ENCODE data around the gene CLEC3B.

CLEC3B gene

DNA sequence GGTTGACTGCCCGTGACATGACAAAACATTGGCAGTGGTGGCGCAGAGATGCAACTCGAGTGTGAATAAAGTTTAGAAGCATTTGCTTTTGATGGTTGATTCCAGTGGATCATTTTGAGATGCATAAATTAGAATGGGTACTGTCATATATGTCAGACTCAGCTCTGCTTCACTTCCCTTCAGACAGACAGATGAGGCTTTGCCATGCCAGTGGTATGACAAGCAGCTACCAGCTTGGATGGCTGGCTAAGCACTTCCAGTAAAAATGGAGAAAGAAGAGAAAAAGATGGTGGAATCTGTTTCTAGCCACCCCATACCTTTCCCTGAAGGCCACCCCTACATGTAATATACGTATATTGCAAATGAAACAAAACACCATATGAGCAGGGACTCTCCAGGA, 13.5 kb upstream of the CLEC3B start:
- no peak for FAIRE-seq
- no peak for DNase-seq (ENCODE audit: insufficient read length, low spot score)
- no peak for TF ChIP-seq POLR2A (IDR thresholded peaks at IDR 0.05; ENCODE audit: low read depth, low read length)
- no peak for TF ChIP-seq POU2F2 (IDR thresholded peaks at IDR 0.05; ENCODE audit: low read depth, low read length)
- no peak for TF ChIP-seq PAX5 (IDR thresholded peaks at IDR 0.05; ENCODE audit: insufficient read depth, low read length, severe bottlenecking)
- TF ChIP-seq SPI1 (IDR thresholded peaks at IDR 0.05; ENCODE audit: low read depth, low read length) = no peak

DNA sequence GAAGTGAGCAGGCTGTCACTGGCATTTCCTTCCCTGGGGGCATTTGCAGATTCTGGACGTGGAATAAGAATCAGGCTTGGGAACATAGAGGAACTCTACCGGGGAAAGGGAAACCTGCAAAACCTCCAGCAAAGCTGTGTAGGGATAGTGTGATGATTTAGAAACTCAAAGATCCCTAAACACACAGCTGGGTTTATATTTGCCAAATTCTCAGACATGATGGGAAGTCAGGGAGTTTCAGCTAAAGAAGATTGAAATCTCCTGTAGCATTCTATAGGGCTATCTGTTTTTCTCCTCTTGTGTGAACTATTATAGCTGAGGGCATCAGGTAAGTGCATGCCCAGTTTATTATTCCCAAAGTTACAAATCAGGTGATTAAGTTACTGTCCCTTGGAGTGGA, 9.2 kb upstream of the CLEC3B start:
- TF ChIP-seq POU2F2 (IDR thresholded peaks at IDR 0.05; ENCODE audit: low read depth, low read length) = no peak
- TF ChIP-seq SPI1 (IDR thresholded peaks at IDR 0.05; ENCODE audit: low read depth, low read length) = no peak
- TF ChIP-seq POLR2AphosphoS5 (IDR thresholded peaks at IDR 0.05; ENCODE audit: low read depth, low read length) = no peak
- TF ChIP-seq POLR2A (IDR thresholded peaks at IDR 0.05; ENCODE audit: low read depth, low read length) = no peak
- FAIRE-seq = no peak
- DNase-seq (ENCODE audit: insufficient read length, low spot score) = no peak

DNA sequence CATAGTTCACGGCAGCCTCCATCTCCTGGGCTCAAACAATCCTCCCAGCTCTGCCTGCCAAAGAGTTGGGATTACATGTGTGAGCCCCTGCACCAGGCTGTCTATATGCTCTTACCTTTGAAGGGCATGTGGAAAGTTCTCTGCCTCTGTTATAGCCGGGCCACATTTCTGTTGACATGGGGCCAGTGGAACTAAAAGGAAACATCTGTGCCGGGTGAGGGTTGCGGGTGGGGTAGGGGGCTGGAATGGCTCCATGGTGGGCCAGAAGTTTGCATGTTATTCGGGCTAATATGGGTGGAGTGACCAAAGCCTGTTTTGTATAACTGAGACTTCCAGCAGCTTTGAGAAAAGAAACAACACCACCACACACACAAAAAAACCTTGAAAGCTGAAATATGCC, 8.3 kb upstream of the CLEC3B start:
- TF ChIP-seq SPI1 (IDR thresholded peaks at IDR 0.05; ENCODE audit: low read depth, low read length) (no peak), POLR2A (IDR thresholded peaks at IDR 0.05; ENCODE audit: low read depth, low read length) (no peak), POLR2AphosphoS5 (IDR thresholded peaks at IDR 0.05; ENCODE audit: low read depth, low read length) (no peak), TAF1 (IDR thresholded peaks at IDR 0.05; ENCODE audit: low read depth, low read length) (no peak), POU2F2 (IDR thresholded peaks at IDR 0.05; ENCODE audit: low read depth, low read length) (no peak), PAX5 (IDR thresholded peaks at IDR 0.05; ENCODE audit: insufficient read depth, low read length, severe bottlenecking) (no peak)
- DNase-seq (ENCODE audit: insufficient read length, low spot score) = no peak
- no peak for FAIRE-seq

DNA sequence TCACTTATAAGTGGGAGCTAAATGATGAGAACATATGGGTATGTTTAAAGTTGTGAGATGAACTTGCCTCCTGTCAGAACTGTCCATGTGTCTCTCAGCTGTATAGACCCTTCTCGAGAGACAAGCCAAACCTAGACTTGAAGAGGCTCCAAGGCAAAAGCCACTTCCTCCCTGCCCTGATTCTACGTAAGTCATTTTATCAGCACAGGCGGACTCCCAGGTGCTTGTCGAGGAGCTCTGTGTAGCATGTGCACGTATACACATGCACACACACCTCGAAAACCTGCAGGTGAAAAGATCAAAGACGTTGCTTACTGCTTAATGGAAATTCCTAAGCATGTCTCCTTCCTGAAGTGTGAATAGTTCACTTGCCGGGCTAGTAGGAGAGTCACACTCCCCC, 5.6 kb upstream of the CLEC3B start:
- no peak for FAIRE-seq
- TF ChIP-seq SPI1 (IDR thresholded peaks at IDR 0.05; ENCODE audit: low read depth, low read length) (no peak), PAX5 (IDR thresholded peaks at IDR 0.05; ENCODE audit: insufficient read depth, low read length, severe bottlenecking) (no peak), TAF1 (IDR thresholded peaks at IDR 0.05; ENCODE audit: low read depth, low read length) (no peak), POU2F2 (IDR thresholded peaks at IDR 0.05; ENCODE audit: low read depth, low read length) (no peak), POLR2AphosphoS5 (IDR thresholded peaks at IDR 0.05; ENCODE audit: low read depth, low read length) (no peak), POLR2A (IDR thresholded peaks at IDR 0.05; ENCODE audit: low read depth, low read length) (no peak)
- no peak for DNase-seq (ENCODE audit: insufficient read length, low spot score)

DNA sequence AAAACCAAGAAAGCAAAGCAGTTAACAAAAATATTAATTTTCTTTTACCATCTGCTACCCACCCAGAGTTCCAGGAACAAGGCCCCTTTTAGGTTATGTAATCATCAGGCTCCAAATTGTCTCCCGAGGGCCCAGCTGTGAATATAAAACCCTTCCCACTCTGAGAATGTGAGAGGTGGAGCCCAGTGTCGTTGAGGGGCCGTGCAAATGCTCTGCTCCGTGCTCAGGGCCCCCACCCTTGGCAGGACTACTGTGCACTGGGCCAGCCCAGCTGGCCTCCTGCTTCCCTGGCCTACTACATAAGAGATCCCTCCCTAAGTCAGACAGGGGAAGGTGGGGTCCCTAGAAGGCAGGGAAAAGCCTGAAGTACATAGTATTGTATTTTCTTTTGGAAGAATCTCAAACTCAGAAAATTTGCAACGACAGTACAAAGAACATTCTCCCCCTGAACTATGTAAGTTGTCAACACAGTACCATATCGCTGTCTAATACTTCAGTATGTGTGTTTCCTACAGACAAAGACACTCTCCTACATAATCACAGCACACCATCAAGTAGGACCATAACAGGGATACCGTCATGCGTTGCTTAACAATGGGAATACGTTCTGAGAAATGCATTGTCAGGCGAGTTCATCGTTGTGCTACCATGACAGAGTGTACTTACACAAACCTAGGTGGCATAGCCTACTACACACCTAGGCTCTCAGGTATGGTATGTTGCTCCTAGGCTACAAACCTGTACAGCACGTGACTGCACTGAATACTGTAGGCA, 4.4 kb upstream of the CLEC3B start:
- DNase-seq (ENCODE audit: insufficient read length, low spot score) (no peak), FAIRE-seq (no peak)
- TF ChIP-seq TAF1 (IDR thresholded peaks at IDR 0.05; ENCODE audit: low read depth, low read length) (no peak), POU2F2 (IDR thresholded peaks at IDR 0.05; ENCODE audit: low read depth, low read length) (no peak), SPI1 (IDR thresholded peaks at IDR 0.05; ENCODE audit: low read depth, low read length) (no peak), POLR2AphosphoS5 (IDR thresholded peaks at IDR 0.05; ENCODE audit: low read depth, low read length) (no peak), PAX5 (IDR thresholded peaks at IDR 0.05; ENCODE audit: insufficient read depth, low read length, severe bottlenecking) (no peak), POLR2A (IDR thresholded peaks at IDR 0.05; ENCODE audit: low read depth, low read length) (no peak)

DNA sequence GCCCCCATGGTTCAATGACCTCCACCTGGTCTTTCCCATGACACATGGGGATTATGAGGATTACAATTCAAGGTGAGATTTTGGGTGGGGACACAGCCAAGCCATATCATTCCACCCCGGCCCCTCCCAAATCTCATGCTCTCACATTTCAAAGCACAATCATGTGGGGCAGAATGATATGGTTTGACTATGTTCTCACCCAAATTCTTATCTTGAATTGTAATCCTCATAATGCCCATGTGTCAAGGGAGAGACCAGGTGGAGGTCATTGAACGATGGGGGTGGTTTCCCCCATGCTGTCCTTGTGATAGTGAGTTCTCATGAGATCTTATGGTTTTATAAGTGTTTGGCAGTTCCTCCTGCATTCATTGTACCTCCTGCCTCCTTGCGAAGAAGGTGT, 2.4 kb upstream of the CLEC3B start:
- FAIRE-seq (no peak), DNase-seq (ENCODE audit: insufficient read length, low spot score) (no peak)
- TF ChIP-seq POLR2AphosphoS5 (IDR thresholded peaks at IDR 0.05; ENCODE audit: low read depth, low read length) = no peak
- no peak for TF ChIP-seq PAX5 (IDR thresholded peaks at IDR 0.05; ENCODE audit: insufficient read depth, low read length, severe bottlenecking)
- no peak for TF ChIP-seq SPI1 (IDR thresholded peaks at IDR 0.05; ENCODE audit: low read depth, low read length)
- no peak for TF ChIP-seq POLR2A (IDR thresholded peaks at IDR 0.05; ENCODE audit: low read depth, low read length)
- no peak for TF ChIP-seq POU2F2 (IDR thresholded peaks at IDR 0.05; ENCODE audit: low read depth, low read length)
- TF ChIP-seq TAF1 (IDR thresholded peaks at IDR 0.05; ENCODE audit: low read depth, low read length) = no peak

DNA sequence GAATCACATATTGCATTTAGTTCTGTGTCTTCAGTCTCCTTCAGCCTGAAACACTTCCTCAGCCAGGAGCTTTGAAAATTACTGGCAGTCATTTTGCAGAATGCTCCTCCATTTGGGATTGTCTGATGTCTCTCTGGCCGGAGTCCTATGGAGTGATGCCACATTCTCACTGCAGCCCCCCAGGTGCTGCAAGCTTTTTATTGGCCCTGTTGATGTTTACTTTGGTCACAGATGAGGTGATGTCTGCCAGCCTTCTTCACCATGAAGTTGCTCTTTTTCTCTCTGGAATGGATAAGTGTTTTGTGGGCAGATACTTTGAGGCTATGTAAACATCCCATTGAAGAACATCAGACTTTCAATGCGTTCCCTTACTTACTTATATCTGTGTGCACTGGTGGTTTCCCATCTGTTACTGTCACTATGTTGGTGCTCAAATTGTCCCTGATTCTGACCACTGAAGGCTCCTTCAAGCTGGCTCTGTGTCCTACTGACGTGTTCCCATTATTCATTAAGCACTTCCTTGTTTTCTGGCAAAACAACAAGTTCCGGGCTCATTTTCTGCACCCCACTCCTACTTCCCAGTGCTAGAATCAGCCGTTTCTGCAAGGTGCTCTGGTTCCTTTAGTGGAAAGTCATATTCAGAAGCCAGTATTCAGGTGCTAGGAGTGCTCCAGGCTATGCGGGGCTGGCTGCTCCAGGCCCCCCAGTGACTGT, 1.4 kb upstream of the CLEC3B start:
- TF ChIP-seq PAX5 (IDR thresholded peaks at IDR 0.05; ENCODE audit: insufficient read depth, low read length, severe bottlenecking) = no peak
- no peak for TF ChIP-seq POLR2AphosphoS5 (IDR thresholded peaks at IDR 0.05; ENCODE audit: low read depth, low read length)
- no peak for TF ChIP-seq POU2F2 (IDR thresholded peaks at IDR 0.05; ENCODE audit: low read depth, low read length)
- DNase-seq (ENCODE audit: insufficient read length, low spot score) = no peak
- no peak for FAIRE-seq

DNA sequence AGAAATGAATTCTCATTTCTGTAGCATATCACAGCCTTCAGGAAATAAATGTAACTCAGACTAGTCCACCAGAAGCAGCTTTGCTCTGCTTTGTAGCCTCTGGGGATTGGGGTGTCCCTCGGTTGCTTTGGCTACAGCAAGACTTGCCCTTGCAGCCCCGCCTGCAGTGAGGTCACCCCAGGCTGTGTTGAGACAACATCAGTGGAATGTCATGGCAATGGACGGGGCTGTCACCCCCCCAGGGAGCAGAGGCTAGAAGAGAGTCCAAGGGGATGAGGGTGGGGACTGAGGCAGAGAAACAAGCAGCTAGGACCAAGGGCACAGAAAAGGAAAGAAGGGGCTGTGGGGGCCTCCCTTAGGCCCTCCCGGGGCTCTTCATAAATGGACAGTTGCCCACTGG, 854 bp downstream of the CLEC3B start:
- FAIRE-seq (no peak), DNase-seq (ENCODE audit: insufficient read length, low spot score) (no peak)
- TF ChIP-seq POU2F2 (IDR thresholded peaks at IDR 0.05; ENCODE audit: low read depth, low read length) = no peak
- no peak for TF ChIP-seq POLR2A (IDR thresholded peaks at IDR 0.05; ENCODE audit: low read depth, low read length)

DNA sequence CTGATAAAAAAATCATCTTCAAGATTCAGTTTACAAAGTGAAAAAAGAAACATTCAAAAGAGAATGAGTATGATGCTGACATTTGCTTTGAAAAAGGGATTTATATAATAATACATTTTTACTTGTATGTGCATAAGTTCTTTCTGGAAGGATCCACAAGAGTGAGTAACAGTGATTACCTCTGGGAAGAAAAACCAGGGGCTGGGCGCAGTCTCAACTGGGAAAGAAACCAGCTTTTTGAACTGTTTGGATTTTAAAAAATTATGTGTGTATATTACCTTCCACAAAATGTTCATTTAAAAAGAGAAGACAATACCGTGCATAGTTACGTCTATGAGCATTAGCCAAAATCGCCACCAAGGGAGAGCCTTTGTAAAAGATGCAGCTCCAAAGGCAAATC, 1.3 kb downstream of the CLEC3B start:
- DNase-seq (ENCODE audit: insufficient read length, low spot score) (no peak), FAIRE-seq (no peak)
- TF ChIP-seq PAX5 (IDR thresholded peaks at IDR 0.05; ENCODE audit: insufficient read depth, low read length, severe bottlenecking) (no peak), TAF1 (IDR thresholded peaks at IDR 0.05; ENCODE audit: low read depth, low read length) (no peak), POLR2AphosphoS5 (IDR thresholded peaks at IDR 0.05; ENCODE audit: low read depth, low read length) (no peak), POU2F2 (IDR thresholded peaks at IDR 0.05; ENCODE audit: low read depth, low read length) (no peak), SPI1 (IDR thresholded peaks at IDR 0.05; ENCODE audit: low read depth, low read length) (no peak), POLR2A (IDR thresholded peaks at IDR 0.05; ENCODE audit: low read depth, low read length) (no peak)

DNA sequence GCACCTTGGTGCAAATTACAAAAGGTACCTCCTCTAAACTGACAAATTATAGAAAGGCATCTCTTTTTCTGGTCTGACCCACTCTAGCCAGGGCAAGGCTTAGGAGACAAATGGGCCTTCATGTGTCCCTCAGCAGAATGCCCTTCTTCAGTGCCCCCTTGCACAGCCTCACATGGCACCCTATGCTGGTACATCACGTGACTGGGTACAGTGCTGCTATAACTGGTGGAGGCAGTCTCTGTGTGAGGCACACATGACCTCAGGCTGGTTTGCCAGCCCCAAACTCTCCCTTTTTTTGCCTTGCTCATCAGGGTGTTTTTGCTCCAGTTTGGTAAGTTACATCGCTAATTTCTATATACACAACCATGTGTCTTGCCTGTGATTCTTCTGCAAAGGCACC, 3.1 kb downstream of the CLEC3B start:
- TF ChIP-seq POLR2AphosphoS5 (IDR thresholded peaks at IDR 0.05; ENCODE audit: low read depth, low read length) (no peak), POLR2A (IDR thresholded peaks at IDR 0.05; ENCODE audit: low read depth, low read length) (no peak), TAF1 (IDR thresholded peaks at IDR 0.05; ENCODE audit: low read depth, low read length) (no peak), SPI1 (IDR thresholded peaks at IDR 0.05; ENCODE audit: low read depth, low read length) (no peak), POU2F2 (IDR thresholded peaks at IDR 0.05; ENCODE audit: low read depth, low read length) (no peak), PAX5 (IDR thresholded peaks at IDR 0.05; ENCODE audit: insufficient read depth, low read length, severe bottlenecking) (no peak)
- no peak for DNase-seq (ENCODE audit: insufficient read length, low spot score)
- no peak for FAIRE-seq

All from GM12891 (cell line).